ENCODE results near the gene GRID1.

The GRID1 gene

GRCh38 chr10:86343761-86344160, 22.8 kb downstream of the GRID1 start:
- TF ChIP-seq EZH2 (IDR thresholded peaks at IDR 0.05) (no peak), FOXP2 (optimal IDR thresholded peaks at IDR 0.05; ENCODE audit: control extremely low read depth, extremely low read length, insufficient read depth) (no peak), POLR2AphosphoS5 (IDR thresholded peaks at IDR 0.05; ENCODE audit: borderline replicate concordance, low read depth, low read length) (no peak)
- no peak overlapping the region for H3K9ac ChIP-seq (ENCODE audit: insufficient read length)
- DNase-seq (ENCODE audit: low read depth, low spot score): no peak
- no peak overlapping the region for H3K27ac ChIP-seq
- H3K4me3 ChIP-seq: no peak overlapping the region
- no peaks in the 10 kb centered on the region for H3K9me3 ChIP-seq (ENCODE audit: low read depth, low read length)
- H3K36me3 ChIP-seq (ENCODE audit: insufficient read depth, low read length): no peaks in the 10 kb centered on the region

DNA sequence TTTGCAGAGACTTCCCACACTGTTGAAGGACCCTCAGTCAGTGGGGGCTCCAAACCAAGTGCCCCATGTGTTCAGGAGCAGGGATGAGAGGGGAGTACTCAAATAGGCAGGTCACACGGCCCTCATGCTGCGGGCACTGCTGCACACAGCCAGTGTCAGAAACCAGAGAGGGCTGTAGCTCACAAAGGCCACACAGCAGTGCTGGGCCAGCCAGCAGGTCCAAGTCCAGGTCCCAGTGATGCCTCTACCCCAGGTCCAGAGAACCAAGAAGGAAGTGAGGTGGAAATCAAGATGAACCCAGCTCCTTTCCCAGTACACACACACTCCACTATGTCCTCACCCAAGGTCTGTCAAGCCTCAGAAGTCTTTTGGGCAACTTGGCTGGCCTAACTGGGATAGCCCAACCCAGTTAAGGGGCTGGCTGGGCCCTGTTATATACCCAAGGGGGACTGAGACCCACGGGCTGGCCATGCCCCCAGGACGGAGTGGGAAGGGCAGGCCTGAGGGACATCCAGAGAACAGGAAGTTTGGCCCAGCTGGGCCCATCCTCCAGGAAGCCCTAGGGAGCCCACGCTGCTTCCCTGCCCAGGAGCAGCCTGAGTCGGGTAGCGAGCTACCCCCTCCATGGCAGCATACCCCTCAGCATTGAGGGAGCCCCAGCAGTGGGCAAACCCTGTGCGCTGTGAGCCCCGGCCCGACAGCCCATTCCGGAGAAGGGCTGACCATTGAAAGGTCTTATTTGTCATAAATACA, 24.3 kb downstream of the GRID1 start:
- no peaks in the 10 kb centered on the region for H3K36me3 ChIP-seq (ENCODE audit: insufficient read depth, low read length)
- H3K9ac ChIP-seq (ENCODE audit: insufficient read length): no peak overlapping the region
- no peak for TF ChIP-seq POLR2AphosphoS5 (IDR thresholded peaks at IDR 0.05; ENCODE audit: borderline replicate concordance, low read depth, low read length)
- no peak for TF ChIP-seq FOXP2 (optimal IDR thresholded peaks at IDR 0.05; ENCODE audit: control extremely low read depth, extremely low read length, insufficient read depth)
- TF ChIP-seq EZH2 (IDR thresholded peaks at IDR 0.05): no peak
- no peak overlapping the region for H3K4me3 ChIP-seq
- no peaks in the 10 kb centered on the region for H3K9me3 ChIP-seq (ENCODE audit: low read depth, low read length)
- no peak overlapping the region for H3K27ac ChIP-seq
- DNase-seq (ENCODE audit: low read depth, low spot score): no peak

- TF ChIP-seq EZH2 (IDR thresholded peaks at IDR 0.05): no peak
- no peak for TF ChIP-seq FOXP2 (optimal IDR thresholded peaks at IDR 0.05; ENCODE audit: control extremely low read depth, extremely low read length, insufficient read depth)
- no peak for TF ChIP-seq POLR2AphosphoS5 (IDR thresholded peaks at IDR 0.05; ENCODE audit: borderline replicate concordance, low read depth, low read length)
- Histone ChIP-seq H3K9ac (ENCODE audit: insufficient read length) (no peak overlapping the region), H3K36me3 (ENCODE audit: insufficient read depth, low read length) (no peaks in the 10 kb centered on the region), H3K27ac (no peak overlapping the region), H3K4me3 (no peak overlapping the region), H3K9me3 (ENCODE audit: low read depth, low read length) (no peaks in the 10 kb centered on the region)
- no peak for DNase-seq (ENCODE audit: low read depth, low spot score)
Measured at GRCh38 chr10:86341361-86341811, 25.2 kb downstream of the GRID1 start.

DNA sequence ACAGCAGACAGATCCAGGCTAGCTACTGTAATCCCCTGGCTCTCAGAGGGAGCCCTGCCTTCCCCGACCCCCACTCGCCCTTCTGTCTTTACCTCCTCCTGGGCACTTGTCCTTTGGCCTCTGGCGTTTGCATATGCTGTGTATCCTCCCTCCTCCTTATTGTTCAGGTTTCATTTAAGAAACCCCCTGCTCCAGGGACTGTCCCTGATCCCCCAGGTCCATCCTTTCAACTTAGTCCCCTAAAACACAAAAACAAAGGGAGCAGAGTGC, 25.7 kb downstream of the GRID1 start:
- no peak for TF ChIP-seq FOXP2 (optimal IDR thresholded peaks at IDR 0.05; ENCODE audit: control extremely low read depth, extremely low read length, insufficient read depth)
- no peak overlapping the region for H3K9ac ChIP-seq (ENCODE audit: insufficient read length)
- no peaks in the 10 kb centered on the region for H3K36me3 ChIP-seq (ENCODE audit: insufficient read depth, low read length)

GRCh38 chr10:86340176-86340990, 26.2 kb downstream of the GRID1 start:
- TF ChIP-seq POLR2AphosphoS5 (IDR thresholded peaks at IDR 0.05; ENCODE audit: borderline replicate concordance, low read depth, low read length) (no peak), FOXP2 (optimal IDR thresholded peaks at IDR 0.05; ENCODE audit: control extremely low read depth, extremely low read length, insufficient read depth) (no peak), EZH2 (IDR thresholded peaks at IDR 0.05) (no peak)
- Histone ChIP-seq H3K9ac (ENCODE audit: insufficient read length) (no peak overlapping the region), H3K27ac (no peak overlapping the region), H3K4me3 (no peak overlapping the region), H3K9me3 (ENCODE audit: low read depth, low read length) (no peaks in the 10 kb centered on the region), H3K36me3 (ENCODE audit: insufficient read depth, low read length) (no peaks in the 10 kb centered on the region)
- no peak for DNase-seq (ENCODE audit: low read depth, low spot score)

More for the DNA sequence above, 25.7 kb downstream of the GRID1 start:
- no peak for DNase-seq (ENCODE audit: low read depth, low spot score)
- Histone ChIP-seq H3K4me3 (no peak overlapping the region), H3K27ac (no peak overlapping the region), H3K9me3 (ENCODE audit: low read depth, low read length) (no peaks in the 10 kb centered on the region)

GRCh38 chr10:86339226-86339865, 27.2 kb downstream of the GRID1 start:
- no peaks in the 10 kb centered on the region for H3K9me3 ChIP-seq (ENCODE audit: low read depth, low read length)
- H3K36me3 ChIP-seq (ENCODE audit: insufficient read depth, low read length): no peaks in the 10 kb centered on the region
- TF ChIP-seq EZH2 (IDR thresholded peaks at IDR 0.05) (no peak), POLR2AphosphoS5 (IDR thresholded peaks at IDR 0.05; ENCODE audit: borderline replicate concordance, low read depth, low read length) (no peak)
- H3K27ac ChIP-seq: no peak overlapping the region
- no peak overlapping the region for H3K9ac ChIP-seq (ENCODE audit: insufficient read length)
- no peak overlapping the region for H3K4me3 ChIP-seq
- no peak for DNase-seq (ENCODE audit: low read depth, low spot score)

DNA sequence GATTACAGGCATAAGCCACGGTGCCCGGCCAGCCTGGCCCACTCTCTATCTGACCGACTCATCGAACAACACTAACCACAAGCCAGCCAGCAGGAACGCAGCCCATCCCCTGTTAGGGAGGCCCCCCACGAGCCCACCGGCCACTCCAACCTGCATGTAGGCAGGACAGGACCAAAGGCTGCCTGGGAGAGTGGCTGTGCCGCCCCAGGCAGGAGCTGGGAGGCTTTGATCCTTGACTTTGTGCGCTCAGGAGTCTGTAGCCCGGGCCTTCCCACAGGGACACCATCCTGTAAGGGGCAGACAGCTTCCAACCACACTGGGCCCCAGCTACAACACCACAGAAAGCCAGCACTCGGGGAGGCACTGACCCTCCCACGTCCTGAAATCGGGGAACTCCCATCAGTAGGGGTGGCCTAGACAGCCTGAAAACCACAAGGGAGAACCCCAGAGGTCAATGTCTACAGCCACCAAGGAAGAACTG, 29.4 kb downstream of the GRID1 start:
- no peak for TF ChIP-seq FOXP2 (optimal IDR thresholded peaks at IDR 0.05; ENCODE audit: control extremely low read depth, extremely low read length, insufficient read depth)
- no peak for TF ChIP-seq POLR2AphosphoS5 (IDR thresholded peaks at IDR 0.05; ENCODE audit: borderline replicate concordance, low read depth, low read length)
- no peak for TF ChIP-seq EZH2 (IDR thresholded peaks at IDR 0.05)
- no peak overlapping the region for H3K4me3 ChIP-seq
- no peak overlapping the region for H3K9ac ChIP-seq (ENCODE audit: insufficient read length)
- DNase-seq (ENCODE audit: low read depth, low spot score): no peak
- H3K27ac ChIP-seq: no peak overlapping the region
- no peaks in the 10 kb centered on the region for H3K36me3 ChIP-seq (ENCODE audit: insufficient read depth, low read length)
- H3K9me3 ChIP-seq (ENCODE audit: low read depth, low read length): no peaks in the 10 kb centered on the region

DNA sequence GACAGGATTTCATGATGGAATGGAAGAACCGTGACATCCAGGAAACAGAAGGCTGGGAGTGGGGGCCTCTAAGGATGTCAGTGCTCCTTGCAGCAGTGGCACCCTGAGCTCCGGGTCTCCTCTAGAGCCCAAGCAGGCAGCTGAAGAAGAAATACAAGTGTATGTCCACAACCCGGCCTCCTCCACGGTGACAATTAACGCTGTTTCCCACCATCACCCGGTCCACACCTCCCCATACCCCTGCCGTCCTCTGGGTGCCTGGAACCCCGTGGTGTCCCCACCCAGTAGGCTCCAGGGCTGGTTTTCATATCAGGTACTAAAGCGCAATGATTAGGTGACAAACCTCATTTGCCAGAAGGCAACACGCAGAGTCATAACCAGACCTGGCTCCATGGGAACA, 30.3 kb downstream of the GRID1 start:
- no peak overlapping the region for H3K9ac ChIP-seq (ENCODE audit: insufficient read length)
- H3K4me3 ChIP-seq: no peak overlapping the region
- H3K36me3 ChIP-seq (ENCODE audit: insufficient read depth, low read length): no peaks in the 10 kb centered on the region
- TF ChIP-seq EZH2 (IDR thresholded peaks at IDR 0.05) (no peak), FOXP2 (optimal IDR thresholded peaks at IDR 0.05; ENCODE audit: control extremely low read depth, extremely low read length, insufficient read depth) (no peak), POLR2AphosphoS5 (IDR thresholded peaks at IDR 0.05; ENCODE audit: borderline replicate concordance, low read depth, low read length) (no peak)
- no peaks in the 10 kb centered on the region for H3K9me3 ChIP-seq (ENCODE audit: low read depth, low read length)
- H3K27ac ChIP-seq: no peak overlapping the region
- DNase-seq (ENCODE audit: low read depth, low spot score): no peak
